KOPT-K1 (cell line): ENCODE measurements around the gene GTF2F2.
"Not testable (repeated sequence)": the region's sequence is repeated elsewhere in the genome, so short reads cannot be mapped to it uniquely, and the experiment has no call there.

Experiments used
- H3K27ac ChIP-seq: fragments of 200-600 bp; sonication (generic); 2 replicates; pipeline ENCODE4 v1.5.1; 2016; ENCODE audit warnings: antibody characterized with exemption, mild to moderate bottlenecking, low read depth, low read length; ENCODE audit not compliant: poor library complexity, severe bottlenecking
- H3K36me3 ChIP-seq: fragments of 200-600 bp; sonication (generic); 2 replicates; pipeline ENCODE4 v1.5.1; 2017; ENCODE audit warnings: antibody characterized with exemption, mild to moderate bottlenecking, low read length, moderate library complexity; ENCODE audit not compliant: insufficient read depth
- H3K9me3 ChIP-seq: fragments of 200-600 bp; sonication (generic); 2 replicates; pipeline ENCODE4 v1.5.1; 2017; ENCODE audit warnings: antibody characterized with exemption, low read length, mild to moderate bottlenecking; ENCODE audit not compliant: insufficient read depth, poor library complexity, severe bottlenecking

The GTF2F2 gene

GRCh38 chr13:45258334-45258675, 138.0 kb downstream of the GTF2F2 start:
- peaks cover 13% of the 10 kb centered on the region for H3K36me3 ChIP-seq
- H3K27ac ChIP-seq: no peak overlapping the region
- no peaks in the 10 kb centered on the region for H3K9me3 ChIP-seq

GRCh38 chr13:45267215-45267614, 146.9 kb downstream of the GTF2F2 start:
- Histone ChIP-seq H3K27ac (no peak overlapping the region), H3K9me3 (no peaks in the 10 kb centered on the region), H3K36me3 (no peaks in the 10 kb centered on the region; the same call in 1 of the 2 replicates)

GRCh38 chr13:45269204-45269603, 148.9 kb downstream of the GTF2F2 start:
- no peak overlapping the region for H3K27ac ChIP-seq
- H3K36me3 ChIP-seq: no peaks in the 10 kb centered on the region; the same call in none of the 2 replicates
- H3K9me3 ChIP-seq: no peaks in the 10 kb centered on the region

GRCh38 chr13:45276913-45277312, 156.6 kb downstream of the GTF2F2 start:
- no peak overlapping the region for H3K27ac ChIP-seq
- peaks cover 18% of the 10 kb centered on the region for H3K36me3 ChIP-seq
- H3K9me3 ChIP-seq: peaks cover 6% of the 10 kb centered on the region

- peaks cover 6% of the 10 kb centered on the region for H3K9me3 ChIP-seq
- H3K27ac ChIP-seq: no peak overlapping the region
- peaks cover 18% of the 10 kb centered on the region for H3K36me3 ChIP-seq
Measured at GRCh38 chr13:45278096-45278645, 157.9 kb downstream of the GTF2F2 start.

- H3K27ac ChIP-seq: no peak overlapping the region
- peaks cover 27% of the 10 kb centered on the region for H3K36me3 ChIP-seq
- H3K9me3 ChIP-seq: peaks cover 6% of the 10 kb centered on the region
Measured at GRCh38 chr13:45280011-45280410, 159.7 kb downstream of the GTF2F2 start.

GRCh38 chr13:45280751-45281634, 160.7 kb downstream of the GTF2F2 start:
- peaks cover 34% of the 10 kb centered on the region for H3K36me3 ChIP-seq
- no peak overlapping the region for H3K27ac ChIP-seq
- peaks cover 6% of the 10 kb centered on the region for H3K9me3 ChIP-seq

- Histone ChIP-seq H3K9me3 (no peaks in the 10 kb centered on the region), H3K27ac (no peak overlapping the region), H3K36me3 (peaks cover 34% of the 10 kb centered on the region)
Measured at GRCh38 chr13:45282994-45283393, 162.7 kb downstream of the GTF2F2 start.

GRCh38 chr13:45289936-45290563, 169.7 kb downstream of the GTF2F2 start:
- no peak overlapping the region for H3K27ac ChIP-seq
- H3K36me3 ChIP-seq: peaks cover 20% of the 10 kb centered on the region
- no peaks in the 10 kb centered on the region for H3K9me3 ChIP-seq

GRCh38 chr13:45292176-45292575, 171.9 kb downstream of the GTF2F2 start:
- H3K36me3 ChIP-seq: peaks cover 7% of the 10 kb centered on the region
- no peak overlapping the region for H3K27ac ChIP-seq

GRCh38 chr13:45295536-45295935, 175.2 kb downstream of the GTF2F2 start:
- H3K27ac ChIP-seq: no peak overlapping the region
- H3K36me3 ChIP-seq: no peaks in the 10 kb centered on the region
- H3K9me3 ChIP-seq: no peaks in the 10 kb centered on the region

More at GRCh38 chr13:45292176-45292575, 171.9 kb downstream of the GTF2F2 start:
- no peaks in the 10 kb centered on the region for H3K9me3 ChIP-seq

GRCh38 chr13:45296259-45296658, 175.9 kb downstream of the GTF2F2 start:
- no peaks in the 10 kb centered on the region for H3K9me3 ChIP-seq
- H3K36me3 ChIP-seq: no peaks in the 10 kb centered on the region
- H3K27ac ChIP-seq: no peak overlapping the region

GRCh38 chr13:45297456-45298205, 177.3 kb downstream of the GTF2F2 start:
- Histone ChIP-seq H3K9me3 (no peaks in the 10 kb centered on the region), H3K27ac (no peak overlapping the region), H3K36me3 (no peaks in the 10 kb centered on the region)

- H3K9me3 ChIP-seq: no peaks in the 10 kb centered on the region
- H3K27ac ChIP-seq: no peak overlapping the region
- H3K36me3 ChIP-seq: no peaks in the 10 kb centered on the region
Measured at GRCh38 chr13:45298206-45298505, 177.8 kb downstream of the GTF2F2 start.

- not testable (repeated sequence) for H3K9me3 ChIP-seq, H3K27ac ChIP-seq, H3K36me3 ChIP-seq
Measured at GRCh38 chr13:45298550-45298949, 178.2 kb downstream of the GTF2F2 start.
